Smooth muscle cell of the brain vasculature (primary cell): ENCODE results near the gene CDH13.

Experiments
- DNase-seq: peaks from one replicate; pipeline ENCODE4 v3.0.0-alpha.2; 2012; ENCODE audit warnings: low read depth, low spot score

CDH13 gene

GRCh38 chr16:83037884-83038283 is 411.1 kb downstream of the CDH13 start:
- no peak for DNase-seq

DNA sequence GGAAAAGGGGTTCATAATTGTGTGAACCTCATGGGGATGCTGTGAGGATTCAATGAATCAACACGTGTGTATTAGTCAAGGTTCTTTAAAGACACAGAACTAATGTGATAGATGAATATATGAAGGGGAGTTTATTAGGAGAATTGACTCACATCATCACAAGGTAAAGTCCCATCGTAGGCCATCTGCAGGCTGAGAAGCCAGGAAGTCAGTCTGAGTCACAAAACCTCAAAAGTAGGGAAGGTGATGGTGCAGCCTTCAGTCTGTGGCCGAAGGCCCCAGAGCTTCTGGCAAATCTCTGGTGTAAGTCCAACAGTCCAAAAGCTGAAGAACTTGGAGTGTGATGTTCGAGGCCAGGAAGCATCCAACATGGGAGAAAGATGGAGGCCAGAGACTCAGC is 413.4 kb downstream of the CDH13 start:
- no peak for DNase-seq

DNA sequence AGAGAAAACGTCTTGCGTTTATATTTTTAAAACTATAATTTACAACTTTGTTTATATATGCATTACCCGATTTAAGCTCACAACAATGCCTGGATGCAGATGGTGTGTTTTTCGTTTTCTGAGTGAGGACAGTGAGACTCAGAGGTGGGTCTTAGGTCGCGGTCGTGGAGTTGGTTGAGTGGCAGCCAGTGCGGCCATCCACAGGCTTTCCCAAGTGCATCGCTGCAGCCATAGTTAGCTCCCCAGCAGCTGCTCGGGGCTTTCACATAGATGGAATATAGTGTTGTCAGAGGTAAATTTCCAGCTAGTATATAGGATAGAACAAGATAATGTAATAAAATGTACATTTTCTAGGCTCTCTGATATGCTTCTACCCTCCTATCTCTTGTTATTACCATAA is 417.8 kb downstream of the CDH13 start:
- no peak for DNase-seq

- no peak for DNase-seq
These were observed 419.0 kb downstream of the CDH13 start for GRCh38 chr16:83045790-83046189.

DNA sequence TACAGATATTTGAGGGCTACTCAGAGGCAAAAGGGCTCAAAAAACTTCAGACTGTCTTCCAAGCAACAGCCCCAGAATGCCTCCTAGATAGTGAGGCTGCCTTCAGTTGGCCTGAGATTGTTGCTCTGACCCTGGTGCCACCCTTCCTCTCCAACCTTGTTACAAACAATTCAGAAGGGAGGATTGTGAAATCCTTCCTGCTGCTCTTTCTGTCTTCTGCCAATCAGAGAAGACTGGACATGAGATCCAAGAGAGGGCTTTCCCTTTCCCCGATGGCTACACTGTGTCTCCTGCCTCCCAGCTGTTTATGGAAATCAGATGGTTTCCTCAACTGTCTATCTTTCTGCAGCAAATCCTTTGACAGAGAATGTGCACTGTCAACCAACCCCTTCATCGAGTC is 419.9 kb downstream of the CDH13 start:
- DNase-seq = no peak

- no peak for DNase-seq
These were observed 424.7 kb downstream of the CDH13 start for GRCh38 chr16:83051451-83051850.

GRCh38 chr16:83054283-83054682 is 427.5 kb downstream of the CDH13 start:
- no peak for DNase-seq

GRCh38 chr16:83058376-83058775 is 431.6 kb downstream of the CDH13 start:
- DNase-seq = no peak

GRCh38 chr16:83059237-83059636 is 432.5 kb downstream of the CDH13 start:
- DNase-seq = no peak

- DNase-seq = no peak
These were observed 439.2 kb downstream of the CDH13 start for GRCh38 chr16:83066011-83066410.

DNA sequence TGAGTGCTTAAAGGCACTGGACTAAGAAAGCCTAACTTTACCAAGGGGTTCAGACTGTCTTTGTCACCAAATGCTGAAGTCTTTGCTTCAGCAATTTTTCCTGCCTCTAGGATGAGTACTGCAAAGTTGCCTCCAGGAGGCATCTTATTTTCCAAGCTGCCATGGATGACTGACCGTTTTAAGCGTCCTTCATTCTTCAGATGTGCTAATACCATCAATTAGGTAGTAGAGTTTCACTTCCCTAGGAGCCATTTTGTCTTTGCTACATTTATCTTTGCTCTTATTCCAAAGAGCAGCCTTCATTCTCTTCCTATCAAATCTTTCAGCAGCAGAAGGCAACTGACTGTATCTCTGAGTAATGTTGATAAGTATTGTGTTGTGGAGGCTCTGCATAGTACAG is 440.1 kb downstream of the CDH13 start:
- no peak for DNase-seq

GRCh38 chr16:83068686-83069085 is 441.9 kb downstream of the CDH13 start:
- DNase-seq = peak; percentile 12

GRCh38 chr16:83070416-83071209 is 443.8 kb downstream of the CDH13 start:
- DNase-seq = no peak

DNA sequence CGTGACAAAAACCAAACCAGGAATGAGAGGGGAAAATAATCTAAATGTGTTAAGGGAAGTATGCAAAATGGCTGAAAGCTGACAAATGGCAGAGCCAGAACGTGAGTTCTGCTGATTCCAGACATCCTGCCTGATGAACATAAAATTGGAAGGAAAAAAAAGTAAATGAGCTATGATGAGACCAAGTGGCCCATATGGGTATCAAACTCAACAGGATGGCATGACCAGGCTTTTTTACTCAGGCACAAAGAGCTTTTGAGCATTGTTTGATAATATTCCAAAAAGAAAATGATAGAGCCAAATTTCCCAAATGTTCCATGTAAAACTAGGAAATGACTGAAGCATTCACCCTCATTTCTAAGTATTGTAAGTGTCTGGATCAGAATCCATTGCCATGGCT is 449.2 kb downstream of the CDH13 start:
- no peak for DNase-seq

DNA sequence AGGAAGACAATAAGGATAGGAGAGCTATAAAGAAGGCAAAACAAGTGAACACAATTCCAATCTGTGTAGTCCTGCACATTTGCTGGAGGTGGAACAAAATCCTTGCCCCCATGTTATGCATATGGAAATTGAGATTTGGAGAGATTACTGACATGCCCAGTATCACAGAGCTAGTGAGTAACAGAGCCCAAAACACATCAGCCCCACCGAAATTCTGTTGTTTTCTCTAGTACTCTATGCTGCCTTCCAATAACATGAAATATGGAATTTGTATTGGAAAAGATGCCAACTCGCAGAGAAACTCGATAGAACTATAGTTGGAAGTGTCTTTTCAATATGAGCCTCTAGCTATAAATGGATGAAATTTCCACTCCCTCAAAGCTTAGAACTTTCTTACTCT is 456.6 kb downstream of the CDH13 start:
- DNase-seq = no peak

- DNase-seq = no peak
These were observed 458.9 kb downstream of the CDH13 start for GRCh38 chr16:83085660-83086059.

DNA sequence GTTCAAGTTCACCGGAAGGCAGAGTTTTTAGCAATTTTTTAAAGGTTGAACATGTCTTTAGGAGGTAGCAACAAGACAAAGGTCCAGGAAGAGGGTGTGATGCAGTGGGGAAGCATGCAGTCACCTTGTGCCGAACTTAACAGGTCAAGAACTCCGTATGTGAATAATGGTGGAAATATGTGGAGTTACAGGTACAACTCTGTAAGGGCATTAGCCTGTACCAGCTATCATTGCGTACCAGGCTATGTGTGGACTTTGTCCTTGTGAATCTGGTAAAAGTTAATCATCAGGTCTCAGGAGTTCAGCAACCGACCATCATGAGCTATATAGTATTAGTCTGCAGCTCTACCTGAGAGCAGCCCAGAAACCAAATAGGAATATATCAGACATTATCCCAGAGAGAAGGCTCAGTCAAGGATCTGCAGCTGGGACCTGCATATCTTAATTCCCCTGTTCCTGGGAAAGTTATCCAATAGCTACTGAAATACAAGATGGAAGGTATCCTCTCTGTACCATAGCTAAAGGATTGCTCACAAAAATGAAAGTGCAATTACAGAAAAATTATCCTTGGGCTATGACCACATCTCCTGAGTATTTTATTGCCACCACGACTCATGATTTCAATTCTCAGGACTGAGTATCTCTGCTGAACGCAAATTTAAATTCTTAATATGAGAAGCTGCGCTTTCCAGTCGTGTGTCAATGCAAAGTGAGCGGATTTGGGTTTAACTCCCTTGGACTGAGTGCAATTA is 469.3 kb downstream of the CDH13 start:
- no peak for DNase-seq

DNA sequence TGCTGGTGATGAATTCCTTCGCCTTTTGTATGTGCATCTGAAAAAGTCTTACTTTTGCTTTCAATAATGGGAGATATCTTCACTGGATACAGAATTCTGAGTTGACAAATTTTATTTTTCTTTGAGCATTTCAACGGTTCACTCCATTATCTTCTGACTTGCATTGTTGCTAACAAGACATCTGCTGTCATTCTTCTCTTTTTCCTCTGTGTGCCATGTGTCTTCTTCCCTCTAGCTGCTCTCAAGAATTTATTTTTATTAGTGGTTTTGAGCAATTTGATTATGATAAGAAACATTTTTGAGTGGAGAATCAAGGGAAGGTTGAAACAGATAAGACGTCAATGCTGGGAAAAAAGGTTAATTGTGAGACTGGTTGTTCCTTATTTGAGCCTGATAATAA is 471.8 kb downstream of the CDH13 start:
- DNase-seq = no peak

- no peak for DNase-seq
These were observed 473.9 kb downstream of the CDH13 start for GRCh38 chr16:83100679-83101078.

DNA sequence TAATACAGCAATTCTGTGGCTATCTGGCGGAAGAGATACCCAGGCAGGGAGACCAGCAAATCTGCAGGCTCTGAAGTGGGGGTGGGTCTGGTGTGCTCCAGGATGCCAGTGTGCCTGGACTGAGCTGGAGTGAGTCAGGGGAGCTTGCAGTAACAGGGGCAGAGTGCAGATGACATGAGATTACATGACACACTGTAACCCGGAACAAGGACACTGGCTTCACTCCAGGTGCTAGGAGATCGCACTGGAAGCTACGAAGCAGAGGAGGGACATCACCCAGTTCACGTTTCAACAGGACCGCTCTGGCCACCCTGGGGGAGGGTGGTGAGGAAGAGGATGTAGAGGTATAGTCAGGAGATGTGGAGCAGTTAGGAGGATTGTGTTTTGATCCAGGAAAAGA is 475.6 kb downstream of the CDH13 start:
- no peak for DNase-seq

- DNase-seq = no peak
These were observed 478.7 kb downstream of the CDH13 start for GRCh38 chr16:83105279-83106077.

DNA sequence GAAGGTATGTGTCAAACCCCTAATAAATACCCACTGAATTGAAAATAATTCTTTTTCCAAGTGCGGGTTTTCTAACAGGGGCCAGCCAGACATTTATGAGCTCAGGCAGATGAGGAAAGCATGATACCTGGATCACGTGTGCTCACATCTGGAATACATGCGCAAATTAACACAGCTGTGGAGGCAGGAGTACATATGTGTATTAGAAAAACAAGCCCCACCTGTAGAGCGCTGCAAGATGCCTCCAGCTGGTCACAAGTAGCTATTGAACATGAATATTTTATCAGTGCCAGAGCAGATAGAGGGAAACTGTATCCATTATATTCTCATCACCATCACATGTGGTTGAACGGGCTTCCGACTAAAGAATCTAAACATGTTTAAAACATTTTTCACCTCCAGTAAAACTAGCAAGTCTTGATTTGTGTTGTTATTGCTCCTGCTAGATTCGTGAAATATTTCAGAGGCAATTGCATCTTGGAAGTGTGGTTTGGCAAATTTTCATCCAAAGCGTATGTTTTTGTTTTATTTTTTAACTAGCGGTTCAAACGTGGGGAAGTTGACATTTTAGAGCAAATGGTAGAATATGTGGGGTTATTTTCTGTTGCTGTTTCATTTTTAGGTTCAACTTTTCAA is 482.8 kb downstream of the CDH13 start:
- DNase-seq = no peak
